Mucosa of stomach (tissue), 1 donor: ENCODE measurements around the gene ZNF180.
A peak's percentile ranks its signal among the peaks of the same experiment; 100 is the strongest.

Source experiments
- H3K27me3 ChIP-seq: one replicate; pipeline ENCODE4 v1.7.0; 2013; ENCODE audit warnings: mild to moderate bottlenecking, low read length; ENCODE audit not compliant: control insufficient read depth, insufficient read depth
- H3K36me3 ChIP-seq: one replicate; pipeline ENCODE4 v1.7.0; 2013; ENCODE audit warnings: low read length; ENCODE audit not compliant: control insufficient read depth, insufficient read depth
- H3K4me1 ChIP-seq: one replicate; pipeline ENCODE4 v1.7.0; 2013; ENCODE audit warnings: mild to moderate bottlenecking, low read length; ENCODE audit not compliant: control insufficient read depth, insufficient read depth
- H3K4me3 ChIP-seq: one replicate; pipeline ENCODE4 v1.7.0; 2013; ENCODE audit warnings: low read length
- H3K9ac ChIP-seq: one replicate; pipeline ENCODE4 v1.7.0; 2013; ENCODE audit warnings: mild to moderate bottlenecking, low read length, moderate library complexity
- H3K9me3 ChIP-seq: one replicate; pipeline ENCODE4 v1.7.0; 2013; ENCODE audit warnings: mild to moderate bottlenecking, low read length, moderate library complexity; ENCODE audit not compliant: control insufficient read depth
- donor health status: Pancreatic carcinoma.

ZNF180 gene

DNA sequence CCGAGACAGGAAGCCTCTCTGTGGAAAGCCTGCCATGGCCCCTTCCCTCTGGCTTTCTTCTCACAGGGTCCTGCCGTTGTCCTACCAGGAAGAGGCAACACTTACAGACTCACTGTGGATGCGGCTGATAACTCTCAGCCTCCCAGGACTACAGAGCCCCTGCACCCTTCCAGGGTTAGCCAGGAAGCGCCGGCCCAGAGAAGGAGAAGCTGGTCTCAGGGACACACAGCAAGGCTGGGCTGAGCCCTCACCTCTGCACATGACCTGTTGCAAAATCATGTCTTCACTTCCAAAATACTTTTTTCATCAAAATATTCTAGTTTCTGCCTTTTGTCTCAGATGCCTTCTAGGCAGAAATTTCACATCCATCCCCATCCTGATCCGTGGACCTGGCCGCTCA is 27.2 kb upstream of the ZNF180 start:
- no peaks in the 10 kb centered on the region for H3K9me3 ChIP-seq
- H3K4me1 ChIP-seq = peaks cover 5% of the 10 kb centered on the region
- H3K36me3 ChIP-seq = no peaks in the 10 kb centered on the region
- no peak overlapping the region for H3K9ac ChIP-seq
- H3K4me3 ChIP-seq = no peak overlapping the region
- H3K27me3 ChIP-seq = peaks cover 4% of the 10 kb centered on the region

DNA sequence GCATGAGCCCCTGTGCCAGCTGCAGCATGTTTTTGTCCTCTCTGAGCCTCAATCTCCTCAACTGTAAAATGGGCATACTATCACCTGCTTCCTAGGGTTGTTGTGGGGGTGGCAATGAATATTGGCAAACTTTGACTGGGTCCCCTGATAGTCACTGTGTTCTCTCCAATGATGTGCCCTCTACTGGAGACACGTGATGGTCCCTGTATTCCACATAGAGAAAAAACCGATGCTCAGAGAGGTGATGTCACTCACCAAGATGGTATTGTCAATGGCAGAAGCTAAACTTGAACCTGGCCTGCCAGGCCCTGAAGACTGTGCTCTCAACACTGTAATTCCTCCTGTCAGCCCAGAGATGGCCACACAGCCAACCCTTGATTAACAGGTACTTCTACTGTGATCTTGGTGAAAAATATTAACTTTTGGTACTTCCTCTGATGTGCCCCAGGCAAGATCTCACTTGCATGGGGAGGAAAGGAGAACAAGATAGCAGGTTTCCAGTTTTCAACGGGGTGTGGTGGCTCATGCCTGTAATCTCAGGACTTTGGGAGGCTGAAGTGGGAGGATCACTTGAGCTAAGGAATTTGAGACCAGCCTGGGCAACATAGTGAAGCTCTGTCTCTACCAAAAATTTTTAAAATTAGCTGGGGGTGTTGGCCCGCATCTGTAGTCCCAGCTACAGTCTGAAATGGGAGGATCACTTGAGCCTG is 25.6 kb upstream of the ZNF180 start:
- Histone ChIP-seq H3K36me3 (no peaks in the 10 kb centered on the region), H3K4me3 (no peak overlapping the region), H3K27me3 (peaks cover 4% of the 10 kb centered on the region), H3K4me1 (peaks cover 5% of the 10 kb centered on the region), H3K9ac (no peak overlapping the region), H3K9me3 (no peaks in the 10 kb centered on the region)

DNA sequence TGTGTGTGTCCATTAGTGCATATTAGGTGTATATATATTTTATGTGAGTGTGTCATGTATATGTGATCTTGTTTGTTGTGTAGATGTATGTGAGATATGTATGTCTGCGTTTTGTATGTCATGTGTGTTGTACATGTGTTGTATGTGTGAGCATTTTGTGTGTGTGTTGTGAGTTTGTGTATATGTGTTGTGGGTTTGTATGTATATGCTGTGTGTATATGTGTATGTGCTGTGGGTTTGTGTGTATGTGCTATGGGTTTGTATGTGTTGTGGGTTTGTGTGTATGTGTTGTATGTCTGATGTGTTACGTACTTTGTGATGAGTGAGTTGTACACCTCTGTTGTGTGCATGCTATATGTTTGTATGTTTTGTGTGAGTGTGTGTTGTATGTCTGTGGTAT is 21.0 kb upstream of the ZNF180 start:
- Histone ChIP-seq H3K9ac (no peak overlapping the region), H3K4me3 (no peak overlapping the region), H3K4me1 (no peaks in the 10 kb centered on the region)

DNA sequence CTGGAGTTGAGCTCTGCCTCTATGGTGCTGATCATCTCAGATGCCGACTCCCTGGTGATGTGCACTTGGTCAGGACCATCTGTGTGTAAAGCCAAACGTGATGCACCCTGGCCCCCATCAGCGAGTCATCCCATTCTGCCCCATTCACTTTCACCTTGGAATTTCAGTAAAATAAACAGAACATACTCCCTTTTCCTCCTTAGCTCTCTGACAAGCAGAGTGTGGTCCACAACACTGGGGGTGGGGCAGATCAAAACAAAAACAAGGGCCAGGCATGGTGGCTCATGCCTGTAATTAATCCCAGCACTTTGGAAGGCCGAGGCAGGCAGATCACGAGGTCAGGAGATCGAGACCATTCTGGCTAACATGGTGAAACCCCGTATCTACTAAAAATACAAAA is 16.8 kb upstream of the ZNF180 start:
- H3K9me3 ChIP-seq = no peaks in the 10 kb centered on the region
- no peak overlapping the region for H3K4me3 ChIP-seq
- no peaks in the 10 kb centered on the region for H3K4me1 ChIP-seq
- H3K36me3 ChIP-seq = no peaks in the 10 kb centered on the region
- H3K9ac ChIP-seq = no peak overlapping the region
- H3K27me3 ChIP-seq = peaks cover 7% of the 10 kb centered on the region

More for the DNA sequence above, 21.0 kb upstream of the ZNF180 start:
- Histone ChIP-seq H3K36me3 (no peaks in the 10 kb centered on the region), H3K9me3 (no peaks in the 10 kb centered on the region), H3K27me3 (peaks cover 11% of the 10 kb centered on the region)

DNA sequence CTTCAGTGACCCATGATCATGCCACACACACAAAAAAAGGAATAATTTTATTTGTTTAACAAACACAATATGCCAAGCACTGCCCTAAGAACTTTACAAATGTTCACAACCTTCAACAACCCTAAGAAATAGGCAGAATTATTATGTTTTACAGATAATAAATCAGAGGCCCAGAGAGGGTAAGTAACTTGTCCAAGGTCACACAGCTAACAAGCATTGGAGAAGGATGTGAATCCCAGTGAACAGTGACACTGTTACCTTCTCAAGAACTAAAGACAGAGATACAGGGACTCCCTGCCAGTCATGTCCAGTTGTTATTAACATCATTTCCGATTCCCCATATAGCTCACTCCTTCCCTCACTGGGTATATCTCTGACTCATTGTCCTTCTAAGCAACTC is 15.6 kb upstream of the ZNF180 start:
- Histone ChIP-seq H3K36me3 (no peaks in the 10 kb centered on the region), H3K27me3 (peaks cover 7% of the 10 kb centered on the region), H3K4me3 (no peak overlapping the region), H3K9me3 (no peaks in the 10 kb centered on the region), H3K4me1 (no peaks in the 10 kb centered on the region), H3K9ac (no peak overlapping the region)

DNA sequence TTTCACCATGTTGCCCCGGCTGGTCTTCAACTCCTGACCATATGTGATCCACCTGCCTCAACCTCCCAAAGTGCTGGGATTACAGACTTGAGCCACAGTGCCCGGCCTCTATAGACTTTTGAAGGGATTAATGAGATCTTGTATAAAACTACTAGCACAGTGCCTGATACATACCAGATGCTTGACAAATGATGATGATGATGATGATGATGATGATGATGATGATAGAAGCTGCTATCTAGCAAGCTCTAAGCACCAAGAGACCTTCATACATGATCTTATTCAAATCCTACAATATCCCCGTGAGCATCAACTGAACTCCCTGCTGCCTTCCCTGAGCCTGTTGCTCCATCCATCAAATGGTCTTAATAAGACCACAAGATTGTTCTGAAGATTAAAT is 14.7 kb upstream of the ZNF180 start:
- Histone ChIP-seq H3K4me3 (no peak overlapping the region), H3K4me1 (no peaks in the 10 kb centered on the region), H3K36me3 (no peaks in the 10 kb centered on the region), H3K9me3 (no peaks in the 10 kb centered on the region), H3K9ac (no peak overlapping the region), H3K27me3 (peaks cover 4% of the 10 kb centered on the region)

DNA sequence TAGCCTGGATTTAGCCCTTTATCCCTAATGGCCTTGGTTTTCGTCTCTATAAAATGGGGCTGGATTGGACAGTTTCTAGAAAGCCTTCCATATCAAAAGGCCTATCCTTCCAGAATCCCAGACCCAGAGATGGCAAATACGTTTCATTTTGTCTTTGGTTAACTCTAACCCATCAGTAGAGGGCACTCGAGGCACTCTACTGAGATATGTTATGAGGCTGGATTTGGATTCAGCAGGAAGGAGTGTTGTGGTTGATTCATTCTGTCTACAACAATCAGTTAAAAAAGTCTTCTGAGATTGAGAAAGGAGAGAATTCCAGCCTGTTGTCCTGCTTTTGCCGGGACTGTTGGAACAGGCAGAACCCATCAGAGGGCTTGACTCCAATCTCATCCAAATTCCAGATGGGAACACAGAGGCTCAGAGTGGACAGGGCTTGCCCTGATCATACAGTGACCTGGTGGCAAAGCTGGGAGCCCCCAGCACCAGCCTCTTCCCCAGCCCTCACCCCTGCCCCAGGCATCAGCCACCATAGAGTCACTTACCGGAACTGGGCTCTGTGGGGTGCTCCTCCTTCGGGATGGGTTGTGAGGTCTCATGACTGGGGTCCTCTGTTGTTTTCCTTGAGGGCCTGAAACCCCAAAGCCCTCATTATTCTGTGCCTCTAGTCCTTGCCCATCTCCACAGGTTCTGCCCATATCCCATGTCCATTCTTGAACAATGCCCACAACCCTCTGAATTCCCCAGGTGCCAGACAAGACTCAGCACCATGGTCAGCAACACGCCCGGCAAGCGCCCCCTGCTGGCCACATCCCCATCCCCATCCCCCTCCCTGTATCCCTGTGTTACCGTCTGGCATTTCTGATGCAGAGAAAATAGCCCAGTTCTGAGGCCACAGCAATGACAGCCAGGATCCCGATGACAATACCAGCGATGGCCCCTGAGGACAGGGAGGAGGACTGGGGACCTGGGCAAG is 12.3 kb upstream of the ZNF180 start:
- H3K4me3 ChIP-seq = no peak overlapping the region
- no peaks in the 10 kb centered on the region for H3K9me3 ChIP-seq
- no peaks in the 10 kb centered on the region for H3K4me1 ChIP-seq
- no peaks in the 10 kb centered on the region for H3K36me3 ChIP-seq
- no peak overlapping the region for H3K9ac ChIP-seq
- no peaks in the 10 kb centered on the region for H3K27me3 ChIP-seq

DNA sequence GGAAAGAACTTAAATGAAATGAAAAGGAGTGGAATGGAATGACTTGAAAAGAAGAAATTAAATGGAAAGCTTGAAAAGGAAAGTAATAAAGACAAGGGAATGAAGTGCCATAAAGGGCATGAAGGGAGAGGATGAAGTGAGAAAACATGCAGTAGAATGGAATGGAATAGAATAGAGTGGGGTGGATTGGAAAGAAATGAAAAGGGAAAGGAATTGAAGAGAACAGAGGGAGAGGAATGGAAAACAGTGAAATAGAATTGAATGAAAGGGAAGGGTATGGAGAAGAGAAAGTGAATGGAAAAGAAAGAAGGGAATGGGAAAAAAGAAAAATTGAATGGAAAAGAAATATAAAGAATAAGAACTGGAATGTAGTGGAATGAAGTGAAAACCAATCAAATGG is 9.2 kb upstream of the ZNF180 start:
- no peaks in the 10 kb centered on the region for H3K9me3 ChIP-seq
- no peaks in the 10 kb centered on the region for H3K4me1 ChIP-seq
- H3K36me3 ChIP-seq = no peaks in the 10 kb centered on the region
- H3K9ac ChIP-seq = no peak overlapping the region
- H3K27me3 ChIP-seq = peaks cover 12% of the 10 kb centered on the region
- no peak overlapping the region for H3K4me3 ChIP-seq

DNA sequence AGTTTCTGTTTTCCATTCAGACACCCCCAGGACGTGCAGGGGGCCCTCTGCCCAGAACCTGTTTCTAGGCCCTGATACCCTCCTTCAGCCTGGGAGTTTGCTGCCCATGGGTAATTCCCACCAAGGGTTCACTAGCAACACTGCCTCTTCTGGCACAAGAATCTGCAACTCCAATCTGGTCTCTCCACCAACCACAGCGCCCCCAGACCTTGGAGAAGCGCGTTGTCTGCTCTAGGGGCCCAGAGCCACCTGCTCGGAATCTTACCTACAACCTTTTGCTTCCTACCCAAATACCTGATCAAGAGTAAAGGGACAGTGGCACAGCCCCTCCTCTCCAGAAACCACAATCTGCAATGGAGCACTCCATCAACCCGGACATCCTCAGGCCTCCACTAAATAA is 763 bp downstream of the ZNF180 start:
- peak overlapping the region; percentile 99 for H3K4me3 ChIP-seq
- H3K9me3 ChIP-seq = peaks cover 14% of the 10 kb centered on the region
- peaks cover 15% of the 10 kb centered on the region for H3K36me3 ChIP-seq
- H3K4me1 ChIP-seq = peaks cover 8% of the 10 kb centered on the region
- peak overlapping the region; percentile 93 for H3K9ac ChIP-seq
- no peaks in the 10 kb centered on the region for H3K27me3 ChIP-seq

DNA sequence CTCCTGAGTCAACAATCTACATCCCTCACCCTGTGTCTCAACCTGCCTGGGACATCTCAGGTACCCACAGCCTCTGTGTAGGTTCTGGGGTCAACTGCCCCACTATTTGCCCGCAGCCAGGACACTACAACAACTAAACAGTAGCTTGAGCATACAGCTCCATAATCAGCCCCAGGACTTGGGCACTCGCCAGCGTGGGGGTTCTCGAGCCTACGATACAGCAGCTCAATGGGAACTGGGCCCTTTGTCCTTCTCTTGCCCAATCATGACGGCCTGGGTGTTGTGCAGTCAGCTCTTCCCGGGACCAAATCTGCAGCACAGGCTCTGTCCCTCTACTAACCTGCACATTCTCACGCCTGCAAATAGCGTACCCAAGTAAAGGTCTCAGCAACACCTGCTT is 1.3 kb downstream of the ZNF180 start:
- H3K4me1 ChIP-seq = peaks cover 8% of the 10 kb centered on the region

DNA sequence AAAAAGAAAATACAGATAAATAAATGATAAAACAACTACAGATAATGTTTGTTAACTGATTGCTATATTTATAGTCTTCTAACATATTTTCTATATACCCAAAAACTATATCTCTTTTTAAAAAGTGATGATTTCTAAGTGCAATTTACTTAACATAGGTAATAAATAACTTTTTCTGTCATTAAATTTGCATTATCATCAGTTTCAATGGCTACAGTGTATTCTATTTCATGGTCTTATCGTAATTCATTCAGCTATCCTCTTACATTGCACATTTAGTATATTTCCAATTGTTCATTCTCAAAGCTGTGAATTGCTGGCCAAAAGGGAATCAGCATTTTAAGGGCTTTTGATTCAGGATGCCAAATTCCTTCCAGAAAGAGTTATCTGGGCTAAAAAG is 3.6 kb downstream of the ZNF180 start:
- Histone ChIP-seq H3K9me3 (peaks cover 35% of the 10 kb centered on the region), H3K4me1 (peaks cover 8% of the 10 kb centered on the region), H3K27me3 (no peaks in the 10 kb centered on the region), H3K4me3 (no peak overlapping the region), H3K9ac (no peak overlapping the region), H3K36me3 (peaks cover 28% of the 10 kb centered on the region)

More for the DNA sequence above, 1.3 kb downstream of the ZNF180 start:
- Histone ChIP-seq H3K36me3 (peaks cover 20% of the 10 kb centered on the region), H3K9ac (no peak overlapping the region), H3K27me3 (no peaks in the 10 kb centered on the region), H3K9me3 (peaks cover 17% of the 10 kb centered on the region), H3K4me3 (peak overlapping the region; percentile 99)
